ENCODE data around the gene PCDH9. TPM values are rescaled to one million over a fixed set of nuclear protein-coding genes. Genes with fewer than 3 reads are reported as not detected.

Gene PCDH9
- total RNA-seq, 1 donor from 2014 or later, result 3.7 TPM

DNA sequence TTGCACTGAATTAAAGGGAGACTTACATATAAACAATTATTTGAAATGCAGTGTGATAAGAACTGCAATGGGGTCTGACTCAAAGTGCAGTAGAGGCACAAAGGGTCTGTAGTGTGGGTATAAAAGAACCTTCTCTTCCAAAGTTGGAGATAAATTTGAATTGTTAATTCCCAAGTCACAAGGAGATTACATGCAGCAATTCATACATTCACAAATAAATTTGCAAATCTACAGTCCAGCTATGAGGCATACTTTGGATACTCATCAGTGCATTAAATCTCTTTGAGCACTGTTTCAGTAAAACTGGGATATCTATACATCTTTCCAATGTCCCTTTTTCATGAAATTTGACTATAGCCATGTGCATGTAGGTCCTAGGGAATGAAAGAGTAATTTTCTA is 799.4 kb downstream of the PCDH9 start:
- intact Hi-C loops (cut with DNase I), result no loop called here
- no peaks in the 10 kb centered on the region for H3K27me3 ChIP-seq
- H3K36me3 ChIP-seq, result no peaks in the 10 kb centered on the region
- no peaks in the 10 kb centered on the region for H3K9me3 ChIP-seq
- no peak for DNase-seq (ENCODE audit: extremely low spot score in 2 of 2)
- TF ChIP-seq, protein P1, sequence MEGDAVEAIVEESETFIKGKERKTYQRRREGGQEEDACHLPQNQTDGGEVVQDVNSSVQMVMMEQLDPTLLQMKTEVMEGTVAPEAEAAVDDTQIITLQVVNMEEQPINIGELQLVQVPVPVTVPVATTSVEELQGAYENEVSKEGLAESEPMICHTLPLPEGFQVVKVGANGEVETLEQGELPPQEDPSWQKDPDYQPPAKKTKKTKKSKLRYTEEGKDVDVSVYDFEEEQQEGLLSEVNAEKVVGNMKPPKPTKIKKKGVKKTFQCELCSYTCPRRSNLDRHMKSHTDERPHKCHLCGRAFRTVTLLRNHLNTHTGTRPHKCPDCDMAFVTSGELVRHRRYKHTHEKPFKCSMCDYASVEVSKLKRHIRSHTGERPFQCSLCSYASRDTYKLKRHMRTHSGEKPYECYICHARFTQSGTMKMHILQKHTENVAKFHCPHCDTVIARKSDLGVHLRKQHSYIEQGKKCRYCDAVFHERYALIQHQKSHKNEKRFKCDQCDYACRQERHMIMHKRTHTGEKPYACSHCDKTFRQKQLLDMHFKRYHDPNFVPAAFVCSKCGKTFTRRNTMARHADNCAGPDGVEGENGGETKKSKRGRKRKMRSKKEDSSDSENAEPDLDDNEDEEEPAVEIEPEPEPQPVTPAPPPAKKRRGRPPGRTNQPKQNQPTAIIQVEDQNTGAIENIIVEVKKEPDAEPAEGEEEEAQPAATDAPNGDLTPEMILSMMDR (IDR thresholded peaks at IDR 0.05), result no peak
- TF ChIP-seq POLR2AphosphoS5 (IDR thresholded peaks at IDR 0.05; ENCODE audit: insufficient read depth in 1 of 2, low read depth in 1 of 2) (no peak), POLR2A (IDR thresholded peaks at IDR 0.05) (no peak)
- no peak overlapping the region for H3K4me3 ChIP-seq
- H3K4me1 ChIP-seq, result no peaks in the 10 kb centered on the region
- no peak overlapping the region for H3K27ac ChIP-seq

DNA sequence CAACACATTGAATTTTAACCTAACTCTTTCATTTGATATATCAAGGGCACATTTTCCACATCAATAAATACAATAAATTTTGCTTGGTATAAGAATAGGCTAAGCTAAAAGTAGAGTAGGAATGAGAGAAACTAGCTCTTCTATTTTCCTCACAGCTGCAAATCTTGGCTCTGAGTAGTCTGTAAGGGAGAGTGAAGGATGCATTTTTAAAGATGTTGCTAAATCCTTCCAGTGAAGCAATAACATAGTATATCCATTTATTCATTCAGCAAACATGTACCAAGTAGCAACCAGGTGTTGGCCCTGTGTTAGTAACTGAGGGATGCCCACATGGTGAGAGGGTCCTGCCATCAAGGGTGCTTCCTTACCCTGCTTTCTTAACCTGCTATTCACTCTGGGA is 799.9 kb downstream of the PCDH9 start:
- no peak overlapping the region for H3K27ac ChIP-seq
- no peak for DNase-seq (ENCODE audit: extremely low spot score in 2 of 2)
- no peaks in the 10 kb centered on the region for H3K4me1 ChIP-seq
- TF ChIP-seq POLR2A (IDR thresholded peaks at IDR 0.05), result no peak
- TF ChIP-seq, protein P1 (IDR thresholded peaks at IDR 0.05), result no peak
- TF ChIP-seq POLR2AphosphoS5 (IDR thresholded peaks at IDR 0.05; ENCODE audit: insufficient read depth in 1 of 2, low read depth in 1 of 2), result no peak
- no peak overlapping the region for H3K4me3 ChIP-seq
- H3K27me3 ChIP-seq, result no peaks in the 10 kb centered on the region
- intact Hi-C loops (cut with DNase I), result no loop called here
- H3K9me3 ChIP-seq, result no peaks in the 10 kb centered on the region
- H3K36me3 ChIP-seq, result no peaks in the 10 kb centered on the region

DNA sequence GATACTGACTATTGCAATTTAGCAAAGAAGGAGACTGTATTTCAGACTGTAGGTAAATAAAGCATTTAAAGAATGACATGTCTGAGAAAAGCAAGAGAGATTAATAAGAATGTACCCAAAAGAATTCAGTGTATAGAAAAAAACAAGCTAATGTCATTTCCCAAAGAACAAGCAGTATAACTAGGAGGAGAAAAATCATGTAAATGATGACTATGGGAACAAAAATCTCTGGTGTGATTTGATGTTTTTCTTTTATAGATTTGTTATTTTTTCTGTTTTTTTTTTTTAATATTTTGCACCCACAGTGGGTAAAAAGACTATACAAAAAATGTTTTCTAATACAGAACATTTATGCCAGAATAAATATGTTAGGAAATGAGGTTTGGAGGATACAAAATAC is 801.0 kb downstream of the PCDH9 start:
- Histone ChIP-seq H3K27me3 (no peaks in the 10 kb centered on the region), H3K9me3 (no peaks in the 10 kb centered on the region), H3K36me3 (no peaks in the 10 kb centered on the region), H3K4me3 (no peak overlapping the region), H3K4me1 (no peaks in the 10 kb centered on the region), H3K27ac (no peak overlapping the region)
- intact Hi-C loops (cut with DNase I), result no loop called here
- TF ChIP-seq, protein P1 (IDR thresholded peaks at IDR 0.05), result no peak
- TF ChIP-seq POLR2A (IDR thresholded peaks at IDR 0.05) (no peak), POLR2AphosphoS5 (IDR thresholded peaks at IDR 0.05; ENCODE audit: insufficient read depth in 1 of 2, low read depth in 1 of 2) (no peak)
- DNase-seq (ENCODE audit: extremely low spot score in 2 of 2), result no peak

DNA sequence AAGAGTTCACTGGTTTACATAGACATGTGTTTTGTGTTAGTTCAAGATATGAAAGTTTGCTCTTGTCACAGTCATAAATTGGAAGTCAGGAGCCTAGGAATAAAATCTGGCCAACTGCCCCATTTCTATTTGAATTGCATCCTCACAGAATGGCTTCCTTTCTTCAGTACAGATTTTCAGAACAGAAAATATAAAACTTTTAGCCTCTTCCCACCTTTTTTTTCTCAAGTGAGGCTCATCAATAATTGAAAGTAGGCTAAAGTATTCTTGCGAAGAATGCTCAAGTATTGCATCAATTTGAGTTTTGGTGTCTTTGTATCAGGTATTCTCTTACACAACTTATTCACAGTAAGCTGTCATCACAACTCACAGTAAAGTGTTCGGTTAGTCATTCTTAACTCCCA is 802.7 kb downstream of the PCDH9 start:
- intact Hi-C loops (cut with DNase I), result no loop called here
- TF ChIP-seq POLR2A (IDR thresholded peaks at IDR 0.05) (no peak), POLR2AphosphoS5 (IDR thresholded peaks at IDR 0.05; ENCODE audit: insufficient read depth in 1 of 2, low read depth in 1 of 2) (no peak)
- TF ChIP-seq, protein P1 (IDR thresholded peaks at IDR 0.05), result no peak
- H3K27ac ChIP-seq, result no peak overlapping the region
- DNase-seq (ENCODE audit: extremely low spot score in 2 of 2), result no peak
- H3K27me3 ChIP-seq, result no peaks in the 10 kb centered on the region
- H3K36me3 ChIP-seq, result no peaks in the 10 kb centered on the region
- no peaks in the 10 kb centered on the region for H3K9me3 ChIP-seq
- H3K4me1 ChIP-seq, result no peaks in the 10 kb centered on the region
- H3K4me3 ChIP-seq, result no peak overlapping the region

DNA sequence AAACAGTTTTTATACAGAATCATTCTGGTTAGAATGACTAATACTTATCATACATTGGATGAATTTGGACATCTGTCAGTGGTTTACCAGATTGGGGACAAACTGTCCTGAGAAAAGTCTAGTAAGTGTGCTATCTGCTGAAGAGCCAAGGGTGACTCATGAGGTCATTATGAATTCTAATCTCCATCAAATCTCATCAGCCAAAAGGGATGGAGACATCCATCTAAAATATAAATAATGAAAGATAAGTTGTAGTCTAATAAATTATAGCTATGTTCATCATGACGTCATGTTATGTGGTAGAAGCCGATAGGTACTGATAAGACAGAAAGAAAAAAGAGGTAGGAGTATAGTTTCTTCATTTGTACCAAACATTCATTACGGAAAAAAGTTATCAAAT is 804.4 kb downstream of the PCDH9 start:
- TF ChIP-seq, protein P1 (IDR thresholded peaks at IDR 0.05), result no peak
- TF ChIP-seq POLR2A (IDR thresholded peaks at IDR 0.05) (no peak), POLR2AphosphoS5 (IDR thresholded peaks at IDR 0.05; ENCODE audit: insufficient read depth in 1 of 2, low read depth in 1 of 2) (no peak)
- no peak overlapping the region for H3K27ac ChIP-seq
- no peaks in the 10 kb centered on the region for H3K36me3 ChIP-seq
- intact Hi-C loops (cut with DNase I), result no loop called here
- H3K27me3 ChIP-seq, result no peaks in the 10 kb centered on the region
- no peak overlapping the region for H3K4me3 ChIP-seq
- no peak for DNase-seq (ENCODE audit: extremely low spot score in 2 of 2)
- H3K4me1 ChIP-seq, result no peaks in the 10 kb centered on the region
- no peaks in the 10 kb centered on the region for H3K9me3 ChIP-seq
